Hippocampal formation (tissue), 2 donors: Measurements from ENCODE around the gene SLC10A4.

Experiments used
- DNase-seq, 2 donors: peaks; one replicate each; lab custom pipeline; 2025; lab: John Stamatoyannopoulos, UW

SLC10A4 gene

DNA sequence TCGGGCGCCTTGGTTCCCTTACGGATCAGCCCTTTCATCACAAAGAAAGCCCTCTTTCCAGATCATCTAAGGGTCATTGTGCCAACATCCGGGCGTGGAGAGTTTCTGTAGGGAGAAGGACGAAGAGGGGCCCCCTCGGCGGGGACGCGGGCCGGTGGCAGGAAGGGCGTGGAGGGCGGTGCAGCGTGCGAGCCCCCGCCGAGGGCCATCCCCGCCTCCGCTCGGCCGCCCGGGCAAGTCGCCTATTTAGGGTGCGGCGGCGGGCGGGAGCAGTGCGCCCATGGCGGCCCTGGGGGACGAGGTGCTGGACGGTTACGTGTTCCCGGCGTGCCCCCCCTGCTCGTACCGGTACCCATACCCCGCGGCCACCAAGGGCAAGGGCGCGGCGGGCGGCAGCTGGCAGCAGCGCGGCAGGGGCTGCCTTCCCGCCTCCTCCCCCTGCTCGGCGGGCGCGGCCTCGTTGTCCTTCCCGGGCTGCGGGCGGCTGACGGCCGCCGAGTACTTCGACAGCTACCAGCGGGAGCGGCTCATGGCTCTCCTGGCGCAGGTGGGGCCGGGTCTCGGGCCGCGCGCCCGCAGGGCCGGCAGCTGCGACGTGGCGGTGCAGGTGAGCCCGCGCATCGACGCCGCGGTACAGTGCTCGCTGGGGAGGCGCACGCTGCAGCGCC is 7.0 kb downstream of the SLC10A4 start, which contains the start of gene ZAR1:
Gene ZAR1, plus strand, starts transcription at position 241 of the 668 bp plus-strand sequence. Its CDS starts 40 bp downstream, at position 281.
- DNase-seq: no peak

DNA sequence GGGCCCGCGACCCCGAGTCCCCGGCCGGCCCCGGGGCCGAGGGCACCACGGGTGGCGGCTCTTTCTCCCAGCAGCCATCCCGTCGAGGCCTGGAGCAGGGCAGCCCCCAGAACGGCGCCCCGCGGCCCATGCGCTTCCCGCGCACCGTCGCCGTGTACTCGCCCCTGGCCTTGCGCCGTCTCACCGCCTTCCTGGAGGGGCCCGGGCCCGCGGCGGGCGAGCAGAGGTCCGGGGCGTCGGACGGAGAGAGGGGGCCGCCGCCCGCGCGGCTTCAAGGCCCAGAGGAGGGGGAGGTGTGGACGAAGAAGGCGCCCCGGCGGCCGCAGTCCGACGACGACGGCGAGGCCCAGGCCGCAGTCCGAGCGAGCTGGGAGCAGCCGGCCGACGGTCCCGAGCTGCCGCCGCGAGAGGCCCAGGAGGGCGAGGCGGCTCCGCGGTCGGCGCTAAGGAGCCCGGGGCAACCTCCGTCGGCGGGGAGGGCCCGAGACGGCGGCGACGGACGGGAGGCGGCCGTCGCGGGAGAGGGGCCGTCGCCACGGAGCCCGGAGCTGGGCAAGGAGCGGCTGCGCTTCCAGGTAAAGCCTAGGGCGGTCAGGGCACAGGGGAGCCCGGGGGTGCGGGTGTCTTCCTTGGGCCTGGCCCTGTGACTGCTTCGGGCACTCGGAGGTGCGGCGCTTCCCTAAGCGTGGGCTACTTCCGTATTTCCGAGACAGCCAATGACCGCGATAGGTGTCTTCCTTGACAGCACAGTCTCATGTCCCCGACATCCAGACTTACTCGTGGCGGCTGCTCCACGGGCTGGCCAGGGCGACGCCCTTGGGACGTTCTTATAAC is 7.8 kb downstream of the SLC10A4 start:
- DNase-seq: no peak

DNA sequence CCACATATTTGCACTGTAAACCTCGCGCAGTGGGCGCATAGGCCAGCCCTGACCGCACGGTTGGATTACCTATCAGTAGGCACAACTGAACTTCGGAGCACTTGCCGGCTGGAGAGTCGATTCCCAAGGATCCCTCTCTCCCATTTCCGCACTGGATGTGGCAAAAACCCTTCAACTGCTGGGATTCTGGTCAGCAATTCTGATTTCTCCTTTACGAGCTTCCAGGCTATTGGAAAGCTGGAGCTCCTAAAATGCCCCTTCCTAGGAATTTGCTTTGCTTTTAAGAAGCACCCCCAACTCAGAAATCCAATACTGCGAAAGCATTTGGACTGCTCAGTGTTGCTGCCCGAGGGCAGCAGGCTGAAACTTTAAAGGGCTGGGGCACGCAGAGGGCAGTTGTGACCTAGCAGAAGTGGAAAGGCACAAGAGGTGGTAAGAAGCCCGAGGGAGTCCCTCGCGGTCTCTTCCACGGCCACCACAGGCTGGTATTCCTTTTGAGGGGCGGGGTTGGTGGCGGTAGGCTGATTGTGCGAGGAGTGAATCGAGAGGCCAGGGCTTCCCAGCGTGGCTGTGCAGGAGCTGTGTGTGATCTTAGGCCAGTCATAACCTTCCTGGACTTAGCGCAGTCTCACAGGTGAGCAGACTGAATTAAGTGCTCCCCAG is 8.5 kb downstream of the SLC10A4 start:
- no peak for DNase-seq

DNA sequence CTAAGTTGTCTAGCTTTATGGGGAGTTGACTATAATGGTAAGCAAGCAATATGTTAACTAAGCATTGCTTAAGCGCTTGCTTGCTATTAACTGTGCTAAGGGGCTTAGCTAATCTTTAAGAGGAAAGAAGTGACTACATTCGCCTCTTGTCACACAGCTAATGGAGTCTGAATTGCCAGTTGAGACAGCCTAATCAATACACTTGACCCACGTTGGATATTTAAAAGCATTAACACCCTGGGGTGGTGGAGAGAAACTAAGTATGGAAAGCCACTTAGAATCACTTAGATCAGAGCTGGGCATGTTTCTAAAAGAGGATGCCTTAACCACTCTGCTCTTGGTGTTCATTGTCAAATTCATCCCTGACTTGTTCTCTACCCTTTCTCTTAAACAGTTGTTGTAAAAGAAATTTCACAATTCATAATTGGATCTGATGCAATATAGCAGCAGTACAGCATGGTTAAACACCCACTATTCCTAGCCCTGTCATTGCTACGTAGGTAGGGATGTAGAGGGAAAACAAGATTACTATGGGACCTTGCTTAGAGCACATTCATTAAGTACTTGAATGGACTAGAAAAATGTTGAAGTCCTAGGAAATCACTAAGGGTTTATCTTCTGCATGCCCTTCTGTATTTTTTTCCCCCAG is 10.4 kb downstream of the SLC10A4 start:
- DNase-seq: no peak

DNA sequence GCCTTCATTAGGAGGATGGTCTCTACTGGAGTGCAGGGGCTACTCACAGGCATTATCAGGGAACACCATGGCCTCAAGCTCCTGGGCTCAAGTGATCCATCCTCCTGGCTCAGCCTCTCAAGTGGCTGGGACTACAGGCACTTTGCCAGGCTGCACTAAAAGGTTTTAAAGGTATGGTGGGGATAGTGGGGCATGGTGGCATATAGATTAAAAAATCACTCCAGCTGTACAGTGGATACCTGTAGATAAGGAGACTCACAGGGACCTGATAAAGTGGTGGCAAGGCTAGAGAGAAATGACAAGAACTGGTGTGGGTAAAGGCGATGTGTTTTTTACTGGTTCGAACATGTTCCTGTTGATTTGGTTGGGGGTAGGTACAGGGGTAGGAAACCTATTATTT is 12.8 kb downstream of the SLC10A4 start:
- no peak for DNase-seq

DNA sequence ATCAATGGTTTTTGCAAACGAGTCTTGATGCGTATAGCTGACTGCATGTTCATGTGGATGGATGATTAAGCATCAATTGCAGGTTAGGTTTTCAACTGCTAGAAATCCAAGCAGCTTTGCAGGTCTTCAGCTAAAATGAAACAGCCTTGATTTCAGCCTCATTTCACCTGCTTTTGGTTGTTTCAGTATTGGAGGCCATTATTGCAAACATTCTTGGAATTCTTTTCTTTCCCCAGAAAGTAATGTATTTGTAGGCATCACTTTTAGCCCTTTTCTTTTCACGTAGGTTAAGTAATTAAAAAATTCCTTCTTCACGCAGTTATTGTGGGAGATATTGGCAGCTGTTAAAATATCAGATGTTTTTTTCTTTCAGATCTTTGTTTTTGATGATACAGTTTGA is 15.8 kb downstream of the SLC10A4 start:
- DNase-seq: no peak

DNA sequence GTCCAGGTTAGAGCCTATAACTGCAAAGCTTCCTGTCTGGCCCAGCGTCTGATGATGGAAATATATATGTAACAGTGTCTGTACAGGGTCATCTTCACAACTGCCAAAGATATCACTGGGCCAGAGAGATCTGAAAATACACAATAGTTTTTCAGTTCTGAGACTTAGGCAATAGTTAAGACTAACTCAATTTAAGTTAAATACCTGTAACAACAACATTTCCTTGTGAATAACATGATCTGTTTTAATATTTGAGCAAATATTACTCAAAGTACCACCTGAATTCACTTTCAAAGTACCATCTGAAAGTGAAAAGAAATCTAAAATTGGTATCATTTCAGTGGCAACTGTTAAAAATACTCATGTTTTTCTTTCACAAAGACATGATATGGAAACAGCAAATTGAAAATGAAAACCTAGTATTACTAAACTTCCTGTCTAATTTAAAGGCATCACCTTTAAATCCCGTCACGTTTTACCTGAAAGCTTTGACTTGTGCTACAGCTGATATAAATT is 16.5 kb downstream of the SLC10A4 start:
- DNase-seq: no peak

DNA sequence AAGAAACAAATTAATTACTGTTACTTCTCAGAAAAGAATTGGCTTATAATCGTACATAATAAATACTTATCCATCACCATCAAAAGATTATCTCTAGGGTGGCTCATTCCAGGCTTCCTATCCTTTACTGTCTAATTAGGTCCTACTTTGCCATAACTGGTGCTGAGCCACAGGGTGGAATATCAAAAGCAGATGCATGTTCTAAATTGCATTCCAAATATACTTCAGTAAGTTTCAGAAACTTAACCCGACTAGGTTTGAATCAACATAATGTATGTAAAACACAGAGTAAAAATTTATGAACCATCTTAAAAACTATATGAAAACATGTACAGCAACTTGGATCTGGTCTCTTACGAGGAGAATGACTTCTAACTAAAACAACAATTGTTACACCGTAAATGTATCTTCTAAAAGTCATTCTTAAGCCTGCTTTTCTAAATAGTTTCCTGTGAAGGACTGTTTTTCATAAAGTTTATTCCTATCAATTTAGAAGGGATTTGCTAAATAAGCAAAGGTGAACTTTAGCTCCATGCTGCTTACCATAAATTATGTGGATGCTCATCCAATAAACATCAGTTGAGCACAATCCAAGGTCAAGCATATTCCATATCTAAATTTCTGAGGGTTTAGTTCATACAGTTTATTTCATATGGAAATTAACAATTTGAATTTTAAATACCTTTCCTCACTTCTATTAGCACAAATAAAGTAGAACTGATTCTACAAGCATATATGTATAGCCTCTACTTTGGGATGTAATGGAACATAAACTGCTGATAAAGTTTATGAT is 20.3 kb downstream of the SLC10A4 start:
- no peak for DNase-seq

DNA sequence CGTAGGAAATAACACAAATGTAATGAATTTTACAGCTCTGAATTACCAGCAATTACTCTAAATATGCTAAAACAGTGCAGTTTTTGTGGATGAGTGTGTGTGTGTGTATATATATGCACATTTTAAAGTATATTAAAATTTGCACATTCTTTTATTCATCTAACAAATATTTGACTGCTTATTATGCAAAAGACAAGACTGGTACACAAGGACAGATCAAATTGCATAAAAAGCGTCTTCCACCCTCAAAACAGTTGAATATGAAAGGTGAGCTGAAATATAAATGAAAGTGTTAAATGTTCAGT is 20.8 kb downstream of the SLC10A4 start:
- no peak for DNase-seq

DNA sequence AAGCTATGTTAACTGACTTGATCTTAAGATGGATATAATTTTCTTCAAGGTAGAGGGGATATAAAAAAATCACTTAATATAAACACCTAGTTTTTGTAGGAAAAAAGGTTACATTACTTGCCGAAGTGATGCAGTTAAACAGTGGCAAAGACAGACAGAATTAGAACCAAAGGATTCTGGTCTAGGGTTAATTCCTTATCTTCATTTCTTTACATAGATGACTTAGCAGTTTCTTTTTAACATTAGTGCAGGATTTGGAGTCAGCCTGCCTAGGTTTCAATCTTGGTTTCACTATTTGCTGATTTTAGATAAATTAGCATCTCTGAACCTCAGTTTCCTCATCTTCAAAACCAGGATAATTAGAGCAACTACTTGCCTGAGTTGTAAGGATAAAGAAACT is 21.2 kb downstream of the SLC10A4 start:
- no peak for DNase-seq

DNA sequence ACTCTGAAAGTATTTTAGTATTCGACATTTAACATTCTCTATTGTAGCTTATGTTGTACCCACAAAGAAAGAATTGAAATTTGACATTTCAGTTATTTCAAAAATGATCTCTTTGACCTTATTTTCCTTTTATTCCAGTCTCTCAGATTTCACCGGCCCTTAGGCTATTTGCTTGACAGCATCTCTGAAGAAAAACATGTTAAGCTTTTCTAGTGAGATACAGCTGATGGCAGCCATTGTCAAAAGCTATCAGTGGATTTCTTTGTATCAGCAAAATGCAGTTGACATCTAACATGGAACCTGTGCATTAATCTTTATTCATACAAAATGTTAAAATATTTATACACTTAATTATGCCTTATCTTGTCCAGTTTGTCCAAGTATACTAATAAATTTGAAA is 23.6 kb downstream of the SLC10A4 start:
- no peak for DNase-seq

DNA sequence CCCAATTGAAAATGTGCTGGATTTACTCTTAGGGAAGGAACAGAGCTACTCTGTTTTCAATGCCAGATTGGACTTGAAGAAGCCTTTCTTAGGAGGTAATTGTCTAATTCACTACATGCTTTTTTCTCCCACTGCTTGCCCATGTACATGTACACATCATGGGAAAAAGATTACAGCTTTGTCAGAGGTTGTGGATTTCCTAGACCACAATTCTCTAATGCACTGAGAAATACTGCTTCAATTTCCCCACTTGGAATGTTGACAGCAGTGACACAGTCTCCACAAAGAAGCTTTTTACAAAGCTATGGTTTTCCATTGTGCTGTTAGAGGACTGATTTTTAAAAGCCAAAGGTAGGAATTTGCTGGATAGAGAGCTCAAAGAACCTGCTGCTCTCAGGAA is 26.4 kb downstream of the SLC10A4 start:
- no peak for DNase-seq

DNA sequence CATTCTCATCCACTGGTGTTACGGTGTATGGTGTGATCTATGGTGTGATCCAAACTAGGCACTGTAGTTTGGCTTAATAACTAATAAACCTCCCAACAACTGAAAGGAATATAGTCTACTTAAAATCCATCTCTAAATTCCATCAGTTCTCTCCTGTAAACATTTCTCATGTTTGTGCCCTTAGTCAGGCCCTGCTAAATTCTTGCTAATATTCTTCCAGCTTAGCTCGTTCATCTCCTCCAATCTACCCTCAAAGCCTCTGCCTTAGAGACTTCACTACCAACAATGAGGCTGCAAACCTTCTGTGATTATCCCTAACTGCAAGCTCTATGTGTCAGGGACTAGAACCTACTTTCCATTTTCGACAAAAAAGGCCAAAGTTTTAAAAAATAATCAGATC is 35.0 kb downstream of the SLC10A4 start:
- no peak for DNase-seq

DNA sequence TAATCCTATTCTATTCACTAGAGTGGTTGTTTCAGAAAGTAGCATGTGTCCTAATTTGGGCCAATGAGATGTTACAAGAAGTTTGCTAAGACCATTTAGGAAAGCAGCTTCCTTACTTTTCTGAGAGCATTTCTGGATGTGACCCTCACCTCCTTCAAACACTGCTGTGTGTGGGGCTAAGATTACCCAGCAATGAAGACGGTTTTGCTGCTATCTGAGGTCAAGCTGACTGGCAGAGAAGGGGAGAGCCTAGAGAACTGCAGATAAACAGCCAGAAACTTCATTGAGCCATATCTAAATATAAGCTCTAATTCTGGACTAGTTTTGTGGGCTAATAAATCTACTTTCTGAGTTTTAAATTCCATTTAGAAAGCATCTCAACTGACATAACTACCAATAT is 43.3 kb downstream of the SLC10A4 start:
- DNase-seq: no peak

DNA sequence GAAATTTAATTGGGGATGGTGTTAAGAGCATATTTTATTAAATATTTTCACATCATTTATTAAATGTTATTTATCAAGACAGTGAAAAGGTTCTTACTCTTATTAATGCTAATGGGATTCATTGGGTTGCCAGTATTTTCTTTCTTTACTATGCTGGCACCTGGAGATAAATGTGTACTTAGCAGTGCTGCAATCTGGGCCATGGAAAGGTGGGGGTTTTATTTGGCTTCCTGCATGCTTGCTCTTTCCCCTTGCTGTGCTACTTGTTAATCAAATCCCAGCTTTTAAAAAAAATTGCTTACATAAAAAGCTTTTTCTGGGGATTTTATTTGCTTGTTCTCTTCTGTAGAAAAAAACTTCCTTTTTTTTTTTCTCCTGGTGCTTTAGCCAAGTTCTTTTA is 55.2 kb downstream of the SLC10A4 start:
- DNase-seq: no peak
